Measurements from ENCODE around the gene NTRK2.

Gene NTRK2

GRCh38 chr9:84669288-84670137 lies at the start of gene NTRK2:
Gene NTRK2, plus strand, starts transcription at chr9:84669729. Its CDS starts 1,020 bp downstream, at chr9:84670749.
- peak; percentile 72 for DNase-seq (ENCODE audit: low read depth, low spot score)

GRCh38 chr9:84620338-84620737 lies 49.2 kb upstream of the NTRK2 start:
- DNase-seq (ENCODE audit: low read depth, low spot score), result no peak

- DNase-seq (ENCODE audit: low read depth, low spot score), result no peak
Observed at GRCh38 chr9:84621811-84622210, 47.7 kb upstream of the NTRK2 start.

GRCh38 chr9:84622981-84623380 lies 46.5 kb upstream of the NTRK2 start:
- no peak for DNase-seq (ENCODE audit: low read depth, low spot score)

- no peak for DNase-seq (ENCODE audit: low read depth, low spot score)
Observed at GRCh38 chr9:84636436-84636835, 33.1 kb upstream of the NTRK2 start.

- DNase-seq (ENCODE audit: low read depth, low spot score), result peak; percentile 14
Observed at GRCh38 chr9:84642553-84643141, 26.9 kb upstream of the NTRK2 start.

GRCh38 chr9:84647699-84648098 lies 21.8 kb upstream of the NTRK2 start:
- no peak for DNase-seq (ENCODE audit: low read depth, low spot score)

- peak; percentile 19 for DNase-seq (ENCODE audit: low read depth, low spot score)
Observed at GRCh38 chr9:84652496-84653120, 16.9 kb upstream of the NTRK2 start.

GRCh38 chr9:84655447-84655846 lies 14.1 kb upstream of the NTRK2 start:
- DNase-seq (ENCODE audit: low read depth, low spot score), result no peak

- no peak for DNase-seq (ENCODE audit: low read depth, low spot score)
Observed at GRCh38 chr9:84659313-84659712, 10.2 kb upstream of the NTRK2 start.

- DNase-seq (ENCODE audit: low read depth, low spot score), result no peak
Observed at GRCh38 chr9:84659773-84660172, 9.8 kb upstream of the NTRK2 start.

GRCh38 chr9:84667571-84668195 lies 1.8 kb upstream of the NTRK2 start:
- DNase-seq (ENCODE audit: low read depth, low spot score), result peak; percentile 57

GRCh38 chr9:84668196-84669012 lies 1.1 kb upstream of the NTRK2 start:
- DNase-seq (ENCODE audit: low read depth, low spot score), result peak; percentile 90

GRCh38 chr9:84669013-84669287 lies 579 bp upstream of the NTRK2 start:
- no peak for DNase-seq (ENCODE audit: low read depth, low spot score)

- peak; percentile 48 for DNase-seq (ENCODE audit: low read depth, low spot score)
Observed at GRCh38 chr9:84670138-84671041, 861 bp downstream of the NTRK2 start.

GRCh38 chr9:84671586-84672521 lies 2.3 kb downstream of the NTRK2 start:
- DNase-seq (ENCODE audit: low read depth, low spot score), result no peak

GRCh38 chr9:84673806-84674205 lies 4.3 kb downstream of the NTRK2 start:
- no peak for DNase-seq (ENCODE audit: low read depth, low spot score)

GRCh38 chr9:84677080-84677479 lies 7.6 kb downstream of the NTRK2 start:
- peak; percentile 57 for DNase-seq (ENCODE audit: low read depth, low spot score)

GRCh38 chr9:84679571-84679970 lies 10.0 kb downstream of the NTRK2 start:
- no peak for DNase-seq (ENCODE audit: low read depth, low spot score)
